HCT116 (cell line): ENCODE results near the gene CD300LB. TPM values are rescaled to one million over a fixed set of nuclear protein-coding genes. Genes with fewer than 3 reads are reported as not detected.
"Not testable (repeated sequence)": the region's sequence is repeated elsewhere in the genome, so short reads cannot be mapped to it uniquely, and the experiment has no call there.

Experiments used
- ATAC-seq: fragments of 200-7000 bp; cut with Tn5 transposase; 2 replicates; pipeline ENCODE4 v1.9.1; 2020; ENCODE audit warnings: mild to moderate bottlenecking, moderate library complexity
- BruUV-seq: library from RNA; stranded (reverse); fragments of 400-500 nt; replicated peaks from 2 replicates; lab custom pipeline; 2021; lab: Mats Ljungman, UMichigan
- CTCF ChIA-PET: fragments of 300-600 bp; sonication (Branson Sonifier 250); formaldehyde crosslinking; loops from one replicate; lab custom pipeline; 2021; ENCODE audit warnings: antibody characterized with exemption; lab: Charles Lee
- POLR2A ChIA-PET: fragments of 300-600, 350-600 bp; sonication (Branson Sonifier 250); formaldehyde crosslinking; loops from one replicate; lab custom pipeline; 2021; ENCODE audit warnings: antibody characterized with exemption; lab: Charles Lee
- RAD21 ChIA-PET, 2 experiments: fragments of 300-600 bp; sonication (Branson Sonifier 250); formaldehyde crosslinking; loops; one replicate each; lab custom pipeline; 2023; ENCODE audit warnings: low total read pairs in 2 of 2; ENCODE audit not compliant: uncharacterized antibody in 2 of 2, unreplicated experiment in 2 of 2, low non-redundant PET in 1 of 2; lab: Charles Lee
- DNase-seq: peaks from one replicate; pipeline ENCODE4 v3.0.0-alpha.2; 2010; ENCODE audit warnings: low read depth, low spot score
- H2AFZ ChIP-seq: fragments of 200-600 bp; shearing (Covaris generic), sonication (generic); 2 replicates; pipeline ENCODE4 v1.6.1; 2017; ENCODE audit warnings: low read depth, mixed run types, mixed read lengths, antibody characterized with exemption, low read length; ENCODE audit not compliant: poor library complexity, severe bottlenecking
- H3K27ac ChIP-seq: 2 replicates; pipeline ENCODE4 v1.5.1; 2012; ENCODE audit warnings: low read depth, low read length
- H3K27me3 ChIP-seq: fragments of 200-600 bp; sonication (generic); 2 replicates; pipeline ENCODE4 v1.6.1; 2016; ENCODE audit warnings: mixed run types, low read length, mixed read lengths; ENCODE audit not compliant: insufficient read depth
- H3K36me3 ChIP-seq, 2 experiments: fragments of 200-500 bp in 1 of 2; fragments of 200-600 bp in 1 of 2; sonication (Bioruptor generic) in 1 of 2; sonication (generic) in 1 of 2; 2 replicates each; pipeline versions ENCODE4 v1.5.1 to v1.6.1; 2014 to 2016; ENCODE audit warnings: low read length in 2 of 2, inconsistent platforms in 1 of 2, mixed read lengths in 1 of 2, mixed run types in 1 of 2; ENCODE audit not compliant: insufficient read depth in 2 of 2, control insufficient read depth in 1 of 2
- H3K4me1 ChIP-seq, 2 experiments: fragments of 200-600 bp in 1 of 2; sonication (generic) in 1 of 2; 2 replicates each; pipeline versions ENCODE4 v1.5.1 to v1.6.1; 2012 to 2017; ENCODE audit warnings: low read length in 2 of 2, inconsistent platforms in 1 of 2, mild to moderate bottlenecking in 1 of 2, mixed read lengths in 1 of 2, mixed run types in 1 of 2, moderate library complexity in 1 of 2; ENCODE audit not compliant: insufficient read depth in 2 of 2, control insufficient read depth in 1 of 2
- H3K4me2 ChIP-seq: fragments of 200-600 bp; sonication (generic); 2 replicates; pipeline ENCODE4 v1.6.1; 2017; ENCODE audit warnings: mixed run types, low read length, mixed read lengths
- H3K4me3 ChIP-seq, 2 experiments: fragments of 200-600 bp in 1 of 2; sonication (generic) in 1 of 2; replicated peaks in 1 of 2; 2 replicates each; pipeline ENCODE4 v1.5.1; 2011 to 2016; ENCODE audit warnings: low read length in 2 of 2, control low read depth in 1 of 2, low read depth in 1 of 2, mild to moderate bottlenecking in 1 of 2, mixed read lengths in 1 of 2, mixed run types in 1 of 2
- H3K79me2 ChIP-seq: fragments of 200-600 bp; sonication (generic); 2 replicates; pipeline ENCODE4 v1.6.1; 2017; ENCODE audit warnings: mild to moderate bottlenecking, mixed run types, low read length, moderate library complexity, mixed read lengths; ENCODE audit not compliant: insufficient read depth
- H3K9ac ChIP-seq: fragments of 200-600 bp; sonication (generic); 2 replicates; pipeline ENCODE4 v1.6.1; 2016; ENCODE audit warnings: low read length, mixed read lengths
- H3K9me2 ChIP-seq: fragments of 200-600 bp; sonication (generic), shearing (Covaris generic); 2 replicates; pipeline ENCODE4 v1.6.1; 2017; ENCODE audit warnings: mixed run types, mild to moderate bottlenecking, moderate library complexity; ENCODE audit not compliant: insufficient read depth
- H3K9me3 ChIP-seq, 2 experiments: fragments of 200-500 bp in 1 of 2; fragments of 200-600 bp in 1 of 2; sonication (Bioruptor generic) in 1 of 2; sonication (generic) in 1 of 2; 2 replicates each; pipeline ENCODE4 v1.6.1; 2014 to 2017; ENCODE audit warnings: low read length in 2 of 2, mixed read lengths in 2 of 2, inconsistent platforms in 1 of 2, low read depth in 1 of 2, mild to moderate bottlenecking in 1 of 2, mixed run types in 1 of 2, moderate library complexity in 1 of 2; ENCODE audit not compliant: control insufficient read depth in 1 of 2, insufficient read depth in 1 of 2
- H4K20me1 ChIP-seq: fragments of 200-600 bp; sonication (generic), shearing (Covaris generic); 2 replicates; pipeline ENCODE4 v1.6.1; 2017; ENCODE audit warnings: mixed run types, mild to moderate bottlenecking, moderate library complexity; ENCODE audit not compliant: insufficient read depth
- CBX3 ChIP-seq: IDR thresholded peaks from 2 replicates; pipeline ENCODE4 v1.6.1; 2012; ENCODE audit warnings: low read depth
- CTCF ChIP-seq, 3 experiments: fragments of 200-600 bp in 1 of 3; sonication (generic) in 1 of 3; IDR thresholded peaks in 2 of 3; conservative IDR thresholded peaks in 1 of 3; 2 replicates each; pipeline ENCODE4 v1.5.1; 2012 to 2017; ENCODE audit warnings: low read depth in 2 of 3, low read length in 2 of 3, antibody characterized with exemption in 1 of 3, borderline replicate concordance in 1 of 3, control low read depth in 1 of 3, mild to moderate bottlenecking in 1 of 3, mixed read lengths in 1 of 3, mixed run types in 1 of 3, moderate library complexity in 1 of 3; ENCODE audit not compliant: insufficient read depth in 1 of 3
- ELF1 ChIP-seq: IDR thresholded peaks from 2 replicates; pipeline ENCODE4 v1.6.1; 2012; ENCODE audit warnings: low read depth, borderline replicate concordance
- EZH2phosphoT487 ChIP-seq: fragments of 200-600 bp; IDR thresholded peaks from 2 replicates; pipeline ENCODE4 v1.6.1; 2018; ENCODE audit warnings: antibody characterized with exemption, borderline replicate concordance
- POLR2A ChIP-seq: IDR thresholded peaks from 2 replicates; pipeline ENCODE4 v1.7.0; 2011; ENCODE audit warnings: borderline replicate concordance; ENCODE audit not compliant: insufficient read depth, insufficient read length; ENCODE audit errors: extremely low read depth
- RAD21 ChIP-seq: IDR thresholded peaks from 2 replicates; pipeline ENCODE4 v1.6.1; 2012; ENCODE audit warnings: low read depth, mild to moderate bottlenecking
- REST ChIP-seq: IDR thresholded peaks from 2 replicates; pipeline ENCODE4 v1.6.1; 2012; ENCODE audit warnings: low read depth
- SIN3A ChIP-seq: IDR thresholded peaks from 2 replicates; pipeline ENCODE4 v1.6.1; 2012; ENCODE audit warnings: low read depth
- SRF ChIP-seq: IDR thresholded peaks from 2 replicates; pipeline ENCODE4 v1.6.1; 2012; ENCODE audit warnings: low read depth
- YY1 ChIP-seq: IDR thresholded peaks from 2 replicates; pipeline ENCODE4 v1.6.1; 2011; ENCODE audit warnings: low read length, low read depth, moderate library complexity, mild to moderate bottlenecking; ENCODE audit not compliant: insufficient replicate concordance; ENCODE audit errors: extremely low read depth
- ZFX ChIP-seq: fragments of 450-650 bp; IDR thresholded peaks from 2 replicates; pipeline ENCODE4 v1.6.1; 2017
- ZNF274 ChIP-seq: fragments of 200-500 bp; sonication (Bioruptor generic); IDR thresholded peaks from 2 replicates; pipeline ENCODE4 v1.6.1; 2014; ENCODE audit warnings: mild to moderate bottlenecking, low read depth, low read length, inconsistent platforms
- intact Hi-C: fragments of 100-400 bp; cut with micrococcal nuclease; formaldehyde crosslinking; loops from 2 replicates; pipeline ENCODE4 v1.10.0; 2022
- total RNA-seq: library from RNA; stranded (reverse); gene quantifications from one replicate; pipeline ENCODE4 v1.2.1, GENCODE V29; 2021; ENCODE audit not compliant: unreplicated experiment

CD300LB gene
- total RNA-seq, 1 experiment from 2014 or later = not detected

GRCh38 chr17:74520016-74520434 is 11.2 kb downstream of the CD300LB start:
- H2AFZ ChIP-seq = no peak overlapping the region
- ChIA-PET RAD21 (no interaction called here), CTCF (no interaction called here), POLR2A (no interaction called here)
- H3K4me3 ChIP-seq = no peak overlapping the region
- H3K9ac ChIP-seq = no peak overlapping the region
- DNase-seq (no peak), ATAC-seq (no peak)
- intact Hi-C loops = no loop called here
- peaks cover 0 to 2% of the 10 kb centered on the region in 2 experiments; a peak in 1 of 4 replicates for H3K9me3 ChIP-seq
- H3K4me1 ChIP-seq = no peaks in the 10 kb centered on the region
- H3K4me2 ChIP-seq = no peak overlapping the region
- no peaks in the 10 kb centered on the region for H4K20me1 ChIP-seq
- H3K27ac ChIP-seq = no peak overlapping the region
- no peaks in the 10 kb centered on the region for H3K36me3 ChIP-seq
- no peaks in the 10 kb centered on the region for H3K9me2 ChIP-seq
- H3K79me2 ChIP-seq = no peaks in the 10 kb centered on the region
- TF ChIP-seq RAD21 (no peak), POLR2A (no peak), SIN3A (no peak), REST (no peak), CBX3 (no peak), SRF (no peak), ZNF274 (no peak), YY1 (no peak), ELF1 (no peak), EZH2phosphoT487 (no peak), CTCF (IDR thresholded peaks at IDR 0.05 in 2 of 3, conservative IDR thresholded peaks at IDR 0.05 in 1 of 3; ENCODE audit: borderline replicate concordance in 1 of 3, insufficient read depth in 1 of 3, low read depth in 2 of 3, low read length in 2 of 3) (no peak), ZFX (no peak)
- H3K27me3 ChIP-seq = peaks cover 33% of the 10 kb centered on the region
- BruUV-seq = no TSS peak

GRCh38 chr17:74518413-74518981 is 12.8 kb downstream of the CD300LB start:
- H3K4me3 ChIP-seq, H2AFZ ChIP-seq, BruUV-seq, H3K4me2 ChIP-seq, DNase-seq, H3K9me2 ChIP-seq, H3K4me1 ChIP-seq, H3K27ac ChIP-seq, RAD21 ChIA-PET, H4K20me1 ChIP-seq, POLR2A ChIA-PET, H3K79me2 ChIP-seq, ATAC-seq, CTCF ChIA-PET, intact Hi-C loops, H3K36me3 ChIP-seq, H3K9ac ChIP-seq: not testable (repeated sequence)
- H3K27me3 ChIP-seq = peaks cover 18% of the 10 kb centered on the region; the same call in 1 of the 2 replicates
- peaks cover 0 to 11% of the 10 kb centered on the region in 2 experiments; a peak in 1 of 4 replicates for H3K9me3 ChIP-seq
